ENCODE results near the gene ANKDD1A. TPM values are rescaled to one million over a fixed set of nuclear protein-coding genes. Genes with fewer than 3 reads are reported as not detected.

The ANKDD1A gene
- total and polyA plus RNA-seq, 2 experiments from 2014 or later: 6.7 to 9.3 TPM

DNA sequence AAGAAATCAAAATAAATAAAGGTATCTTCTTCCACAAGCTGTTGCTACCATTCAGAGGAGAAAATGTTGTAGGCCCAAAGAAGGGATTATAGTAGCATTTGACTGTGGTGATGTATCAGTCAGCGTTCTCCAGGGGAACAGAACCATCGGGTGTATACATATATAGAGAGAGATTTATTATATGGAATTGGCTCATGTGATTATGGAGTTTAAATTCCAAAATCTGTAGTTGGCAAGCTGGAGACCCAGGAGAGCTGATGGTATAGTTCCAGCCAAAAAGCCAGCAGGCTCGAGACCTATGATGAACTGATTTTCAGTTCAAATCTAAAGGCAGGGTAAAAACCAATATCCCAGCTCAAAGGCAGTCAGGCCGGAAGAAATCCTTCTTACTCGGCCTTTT, 85.4 kb downstream of the ANKDD1A start (continued):
- TF ChIP-seq, protein P1, sequence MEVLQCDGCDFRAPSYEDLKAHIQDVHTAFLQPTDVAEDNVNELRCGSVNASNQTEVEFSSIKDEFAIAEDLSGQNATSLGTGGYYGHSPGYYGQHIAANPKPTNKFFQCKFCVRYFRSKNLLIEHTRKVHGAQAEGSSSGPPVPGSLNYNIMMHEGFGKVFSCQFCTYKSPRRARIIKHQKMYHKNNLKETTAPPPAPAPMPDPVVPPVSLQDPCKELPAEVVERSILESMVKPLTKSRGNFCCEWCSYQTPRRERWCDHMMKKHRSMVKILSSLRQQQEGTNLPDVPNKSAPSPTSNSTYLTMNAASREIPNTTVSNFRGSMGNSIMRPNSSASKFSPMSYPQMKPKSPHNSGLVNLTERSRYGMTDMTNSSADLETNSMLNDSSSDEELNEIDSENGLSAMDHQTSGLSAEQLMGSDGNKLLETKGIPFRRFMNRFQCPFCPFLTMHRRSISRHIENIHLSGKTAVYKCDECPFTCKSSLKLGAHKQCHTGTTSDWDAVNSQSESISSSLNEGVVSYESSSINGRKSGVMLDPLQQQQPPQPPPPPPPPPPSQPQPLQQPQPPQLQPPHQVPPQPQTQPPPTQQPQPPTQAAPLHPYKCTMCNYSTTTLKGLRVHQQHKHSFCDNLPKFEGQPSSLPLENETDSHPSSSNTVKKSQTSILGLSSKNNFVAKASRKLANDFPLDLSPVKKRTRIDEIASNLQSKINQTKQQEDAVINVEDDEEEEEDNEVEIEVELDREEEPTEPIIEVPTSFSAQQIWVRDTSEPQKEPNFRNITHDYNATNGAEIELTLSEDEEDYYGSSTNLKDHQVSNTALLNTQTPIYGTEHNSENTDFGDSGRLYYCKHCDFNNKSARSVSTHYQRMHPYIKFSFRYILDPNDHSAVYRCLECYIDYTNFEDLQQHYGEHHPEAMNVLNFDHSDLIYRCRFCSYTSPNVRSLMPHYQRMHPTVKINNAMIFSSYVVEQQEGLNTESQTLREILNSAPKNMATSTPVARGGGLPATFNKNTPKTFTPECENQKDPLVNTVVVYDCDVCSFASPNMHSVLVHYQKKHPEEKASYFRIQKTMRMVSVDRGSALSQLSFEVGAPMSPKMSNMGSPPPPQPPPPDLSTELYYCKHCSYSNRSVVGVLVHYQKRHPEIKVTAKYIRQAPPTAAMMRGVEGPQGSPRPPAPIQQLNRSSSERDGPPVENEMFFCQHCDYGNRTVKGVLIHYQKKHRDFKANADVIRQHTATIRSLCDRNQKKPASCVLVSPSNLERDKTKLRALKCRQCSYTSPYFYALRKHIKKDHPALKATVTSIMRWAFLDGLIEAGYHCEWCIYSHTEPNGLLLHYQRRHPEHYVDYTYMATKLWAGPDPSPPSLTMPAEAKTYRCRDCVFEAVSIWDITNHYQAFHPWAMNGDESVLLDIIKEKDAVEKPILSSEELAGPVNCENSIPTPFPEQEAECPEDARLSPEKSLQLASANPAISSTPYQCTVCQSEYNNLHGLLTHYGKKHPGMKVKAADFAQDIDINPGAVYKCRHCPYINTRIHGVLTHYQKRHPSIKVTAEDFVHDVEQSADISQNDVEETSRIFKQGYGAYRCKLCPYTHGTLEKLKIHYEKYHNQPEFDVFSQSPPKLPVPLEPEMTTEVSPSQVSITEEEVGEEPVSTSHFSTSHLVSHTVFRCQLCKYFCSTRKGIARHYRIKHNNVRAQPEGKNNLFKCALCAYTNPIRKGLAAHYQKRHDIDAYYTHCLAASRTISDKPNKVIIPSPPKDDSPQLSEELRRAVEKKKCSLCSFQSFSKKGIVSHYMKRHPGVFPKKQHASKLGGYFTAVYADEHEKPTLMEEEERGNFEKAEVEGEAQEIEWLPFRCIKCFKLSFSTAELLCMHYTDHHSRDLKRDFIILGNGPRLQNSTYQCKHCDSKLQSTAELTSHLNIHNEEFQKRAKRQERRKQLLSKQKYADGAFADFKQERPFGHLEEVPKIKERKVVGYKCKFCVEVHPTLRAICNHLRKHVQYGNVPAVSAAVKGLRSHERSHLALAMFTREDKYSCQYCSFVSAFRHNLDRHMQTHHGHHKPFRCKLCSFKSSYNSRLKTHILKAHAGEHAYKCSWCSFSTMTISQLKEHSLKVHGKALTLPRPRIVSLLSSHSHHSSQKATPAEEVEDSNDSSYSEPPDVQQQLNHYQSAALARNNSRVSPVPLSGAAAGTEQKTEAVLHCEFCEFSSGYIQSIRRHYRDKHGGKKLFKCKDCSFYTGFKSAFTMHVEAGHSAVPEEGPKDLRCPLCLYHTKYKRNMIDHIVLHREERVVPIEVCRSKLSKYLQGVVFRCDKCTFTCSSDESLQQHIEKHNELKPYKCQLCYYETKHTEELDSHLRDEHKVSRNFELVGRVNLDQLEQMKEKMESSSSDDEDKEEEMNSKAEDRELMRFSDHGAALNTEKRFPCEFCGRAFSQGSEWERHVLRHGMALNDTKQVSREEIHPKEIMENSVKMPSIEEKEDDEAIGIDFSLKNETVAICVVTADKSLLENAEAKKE (CRISPR knock-in tag; IDR thresholded peaks at IDR 0.05): no peak
- TF ChIP-seq, protein P2, sequence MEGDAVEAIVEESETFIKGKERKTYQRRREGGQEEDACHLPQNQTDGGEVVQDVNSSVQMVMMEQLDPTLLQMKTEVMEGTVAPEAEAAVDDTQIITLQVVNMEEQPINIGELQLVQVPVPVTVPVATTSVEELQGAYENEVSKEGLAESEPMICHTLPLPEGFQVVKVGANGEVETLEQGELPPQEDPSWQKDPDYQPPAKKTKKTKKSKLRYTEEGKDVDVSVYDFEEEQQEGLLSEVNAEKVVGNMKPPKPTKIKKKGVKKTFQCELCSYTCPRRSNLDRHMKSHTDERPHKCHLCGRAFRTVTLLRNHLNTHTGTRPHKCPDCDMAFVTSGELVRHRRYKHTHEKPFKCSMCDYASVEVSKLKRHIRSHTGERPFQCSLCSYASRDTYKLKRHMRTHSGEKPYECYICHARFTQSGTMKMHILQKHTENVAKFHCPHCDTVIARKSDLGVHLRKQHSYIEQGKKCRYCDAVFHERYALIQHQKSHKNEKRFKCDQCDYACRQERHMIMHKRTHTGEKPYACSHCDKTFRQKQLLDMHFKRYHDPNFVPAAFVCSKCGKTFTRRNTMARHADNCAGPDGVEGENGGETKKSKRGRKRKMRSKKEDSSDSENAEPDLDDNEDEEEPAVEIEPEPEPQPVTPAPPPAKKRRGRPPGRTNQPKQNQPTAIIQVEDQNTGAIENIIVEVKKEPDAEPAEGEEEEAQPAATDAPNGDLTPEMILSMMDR (conservative IDR thresholded peaks at IDR 0.05; ENCODE audit: low read depth in 2 of 2): no peak

DNA sequence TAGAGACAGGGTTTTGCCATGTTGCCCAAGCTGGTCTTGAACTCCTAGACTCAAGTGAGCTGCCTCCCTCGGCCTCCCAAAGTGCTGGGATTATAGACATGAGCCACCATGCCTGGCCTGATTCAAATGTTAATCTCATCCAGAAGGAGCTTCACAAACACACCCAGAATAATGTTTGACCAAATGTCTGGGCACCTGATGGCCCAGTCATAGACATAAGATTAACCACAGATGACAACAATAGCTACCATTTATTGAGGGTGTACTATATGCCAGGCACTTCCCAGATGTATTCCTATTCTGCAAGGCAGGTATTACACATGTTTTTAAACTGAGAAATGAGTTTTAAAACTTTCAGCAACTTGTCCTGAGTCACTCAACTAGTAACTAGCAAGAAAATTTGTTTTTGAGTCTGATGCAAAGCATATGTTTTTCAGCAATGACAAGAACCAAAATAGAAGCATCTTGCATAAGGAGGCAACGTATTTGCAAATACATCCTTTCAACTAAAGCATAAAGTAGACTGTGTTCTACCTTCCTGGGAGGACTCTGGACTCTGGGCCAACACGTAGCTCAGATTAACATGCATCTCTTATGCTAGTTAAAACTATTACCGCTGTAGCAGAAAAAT, 86.2 kb downstream of the ANKDD1A start:
- H3K27me3 Mint-ChIP-seq (ENCODE audit: insufficient read depth, low read depth, poor library complexity): peaks cover 2% of the 10 kb centered on the region
- H3K4me1 Mint-ChIP-seq: no peaks in the 10 kb centered on the region
- Histone ChIP-seq H3K27me3 (ENCODE audit: insufficient read depth) (no peaks in the 10 kb centered on the region), H3K4me2 (no peak overlapping the region), H3K4me3 (no peak overlapping the region), H3K36me3 (ENCODE audit: insufficient read depth) (no peaks in the 10 kb centered on the region), H4K20me1 (replicated peaks; ENCODE audit: insufficient read depth) (no peaks in the 10 kb centered on the region), H3F3A (replicated peaks; ENCODE audit: low read depth) (no peaks in the 10 kb centered on the region), H3K4me1 (ENCODE audit: insufficient read depth) (no peaks in the 10 kb centered on the region), H2AFZ (no peak overlapping the region), H3K9me2 (ENCODE audit: insufficient read depth) (no peaks in the 10 kb centered on the region), H3K27ac (ENCODE audit: low read depth) (no peak overlapping the region), H3K79me2 (replicated peaks; ENCODE audit: insufficient read depth) (no peaks in the 10 kb centered on the region)
- H3K4me3 Mint-ChIP-seq: no peak overlapping the region
- no peaks in the 10 kb centered on the region for H3K9me3 Mint-ChIP-seq
- H3K36me3 Mint-ChIP-seq (ENCODE audit: low read depth): peaks cover 4% of the 10 kb centered on the region; the same call in 2 of the 3 replicates
- DNase-seq (ENCODE audit: low spot score): no peak
- no peak overlapping the region for H3K27ac Mint-ChIP-seq
- ATAC-seq: no peak
- TF ChIP-seq EZH2phosphoT487 (IDR thresholded peaks at IDR 0.05; ENCODE audit: unreplicated experiment): no peak
- TF ChIP-seq POLR2AphosphoS5 (IDR thresholded peaks at IDR 0.05; ENCODE audit: low read depth): no peak
- no peak for TF ChIP-seq CREB1 (CRISPR knock-in tag; IDR thresholded peaks at IDR 0.05; ENCODE audit: low read depth)
- no peak for TF ChIP-seq EZH2 (IDR thresholded peaks at IDR 0.05; ENCODE audit: low read depth, unreplicated experiment)
- TF ChIP-seq, protein P1 (CRISPR knock-in tag; IDR thresholded peaks at IDR 0.05): no peak

All from GM23338 (cell line).